DND-41 (cell line): ENCODE results near the gene SNRPA1.

ENCODE experiments used
- CTCF ChIP-seq: IDR thresholded peaks from 2 replicates; pipeline ENCODE4 v1.5.1; 2012; ENCODE audit warnings: borderline replicate concordance, low read length, moderate library complexity, mild to moderate bottlenecking; ENCODE audit not compliant: poor library complexity, severe bottlenecking; ENCODE audit errors: extremely low read depth
- EZH2 ChIP-seq: IDR thresholded peaks from 3 replicates; pipeline ENCODE4 v1.6.1; 2012; ENCODE audit warnings: borderline replicate concordance, low read depth, mild to moderate bottlenecking, moderate library complexity, low read length, inconsistent platforms; ENCODE audit not compliant: severe bottlenecking

- no peak for TF ChIP-seq CTCF
- no peak for TF ChIP-seq EZH2
These were observed 14.6 kb upstream of the SNRPA1 start for GRCh38 chr15:101309436-101310160.
